GM12875 (cell line): Measurements from ENCODE around the gene HECW1.

Experiments used
- H3K4me3 ChIP-seq: one replicate; pipeline ENCODE4 v1.5.1; 2011; ENCODE audit warnings: low read depth, low read length, control low read depth
- CTCF ChIP-seq: IDR thresholded peaks from 2 replicates; pipeline ENCODE4 v1.5.1; 2011; ENCODE audit warnings: low read depth, mild to moderate bottlenecking, control low read depth, inconsistent platforms, low read length, moderate library complexity, borderline replicate concordance; ENCODE audit not compliant: insufficient read depth

The HECW1 gene

GRCh38 chr7:43577485-43577951 lies 465.1 kb downstream of the HECW1 start:
- no peak for TF ChIP-seq CTCF
- no peak overlapping the region for H3K4me3 ChIP-seq

- TF ChIP-seq CTCF: peak; percentile 99
- H3K4me3 ChIP-seq: peak within 1 kb of the TSS; percentile 98
Measured at GRCh38 chr7:43582503-43583423, 470.3 kb downstream of the HECW1 start, which contains the start of gene STK17A. STK17A (plus strand) TSS chr7:43583108; CDS start chr7:43583244, 136 bp downstream.

GRCh38 chr7:43583424-43584194 lies 471.2 kb downstream of the HECW1 start:
- TF ChIP-seq CTCF: 0 out of 2 replicates have a peak, but pooled peaks have one; percentile 16
- H3K4me3 ChIP-seq: peak overlapping the region; percentile 98

- peak overlapping the region; percentile 98 for H3K4me3 ChIP-seq
- TF ChIP-seq CTCF: no peak
Measured at GRCh38 chr7:43584195-43584586, 471.7 kb downstream of the HECW1 start.

- peak overlapping the region; percentile 98 for H3K4me3 ChIP-seq
Measured at GRCh38 chr7:43584733-43585132, 472.3 kb downstream of the HECW1 start.

- H3K4me3 ChIP-seq: peak overlapping the region; percentile 98
- no peak for TF ChIP-seq CTCF
Measured at GRCh38 chr7:43585562-43585961, 473.1 kb downstream of the HECW1 start.

- H3K4me3 ChIP-seq: peak overlapping the region; percentile 98
- no peak for TF ChIP-seq CTCF
Measured at GRCh38 chr7:43586251-43586900, 473.9 kb downstream of the HECW1 start.
